Uterus (tissue), 4 donors: ENCODE measurements around the gene FMR1NB. TPM values are rescaled to one million over a fixed set of nuclear protein-coding genes. Genes with fewer than 3 reads are reported as not detected.

ENCODE experiments used
- DNase-seq, 2 donors: peaks; one replicate each; pipeline ENCODE4 v3.0.0-alpha.2; 2019 to 2020
- H3K27ac ChIP-seq, 2 donors: fragments of 200-600 bp; sonication (generic); 1 replicate in 1 of 2; 2 replicates in 1 of 2; pipeline ENCODE4 v1.5.1; 2016 to 2018
- H3K27me3 ChIP-seq, 2 donors: fragments of 200-600 bp; sonication (generic); one replicate each; pipeline ENCODE4 v1.5.1; 2018 to 2019; ENCODE audit warnings: control low read depth in 1 of 2
- H3K36me3 ChIP-seq, 2 donors: fragments of 200-600 bp; sonication (generic); one replicate each; pipeline ENCODE4 v1.5.1; 2019; ENCODE audit warnings: control low read depth in 1 of 2
- H3K4me1 ChIP-seq, 2 donors: fragments of 200-600 bp; sonication (generic); one replicate each; pipeline ENCODE4 v1.5.1; 2018 to 2019; ENCODE audit warnings: control low read depth in 1 of 2
- H3K4me3 ChIP-seq, 2 donors: fragments of 200-600 bp; sonication (generic); 1 replicate in 1 of 2; 2 replicates in 1 of 2; pipeline ENCODE4 v1.5.1; 2018 to 2019; ENCODE audit warnings: mild to moderate bottlenecking in 1 of 2
- H3K9me3 ChIP-seq, 2 donors: fragments of 200-600 bp; sonication (generic); one replicate each; pipeline ENCODE4 v1.5.1; 2019; ENCODE audit warnings: control low read depth in 1 of 2
- CTCF ChIP-seq, 4 experiments: fragments of 200-600 bp in 2 of 4; fragments of 450-650 bp in 2 of 4; sonication (generic) in 2 of 4; IDR thresholded peaks; one replicate each; pipeline ENCODE4 v1.5.1; 2016 to 2019; ENCODE audit warnings: antibody characterized with exemption in 4 of 4, mild to moderate bottlenecking in 2 of 4, moderate library complexity in 1 of 4
- POLR2A ChIP-seq, 2 donors: fragments of 450-650 bp; IDR thresholded peaks; one replicate each; pipeline ENCODE4 v1.6.1; 2016; ENCODE audit warnings: antibody characterized with exemption in 2 of 2, mild to moderate bottlenecking in 1 of 2, moderate library complexity in 1 of 2
- intact Hi-C: fragments of 100-400 bp; cut with DNase I; formaldehyde crosslinking; loops from one replicate; pipeline ENCODE4 v1.15.1; 2023; ENCODE audit warnings: low total_unique reads
- total RNA-seq, 4 donors: library from RNA; depleted of rRNA in 3 of 4; stranded (reverse); fragments of >200 nt in 3 of 4; gene quantifications; one replicate each; pipeline versions ENCODE4 v1.1.0 to v1.2.4, GENCODE V29; 2014 to 2023
- donor health status: DM: yes; HTN: yes; CAD: no.

Gene FMR1NB
- total RNA-seq, 4 donors from 2014 or later: not detected

GRCh38 chrX:147962476-147962875 lies 18.7 kb upstream of the FMR1NB start:
- no peak for DNase-seq
- H3K4me1 ChIP-seq: no peaks in the 10 kb centered on the region
- H3K27me3 ChIP-seq: no peaks in the 10 kb centered on the region
- H3K9me3 ChIP-seq: no peaks in the 10 kb centered on the region
- no peak overlapping the region for H3K27ac ChIP-seq
- TF ChIP-seq POLR2A (IDR thresholded peaks at IDR 0.05): no peak
- no peak for TF ChIP-seq CTCF (IDR thresholded peaks at IDR 0.05)
- intact Hi-C loops: no loop called here
- H3K4me3 ChIP-seq: no peak overlapping the region
- H3K36me3 ChIP-seq: no peaks in the 10 kb centered on the region

- no peak overlapping the region for H3K4me3 ChIP-seq
- no peak for DNase-seq
- no peaks in the 10 kb centered on the region for H3K9me3 ChIP-seq
- no peaks in the 10 kb centered on the region for H3K27me3 ChIP-seq
- H3K27ac ChIP-seq: no peak overlapping the region
- no peaks in the 10 kb centered on the region for H3K36me3 ChIP-seq
- no peak for TF ChIP-seq POLR2A (IDR thresholded peaks at IDR 0.05)
- no peak for TF ChIP-seq CTCF (IDR thresholded peaks at IDR 0.05)
- H3K4me1 ChIP-seq: no peaks in the 10 kb centered on the region
- intact Hi-C loops: no loop called here
Measured at GRCh38 chrX:147978931-147979330, 2.2 kb upstream of the FMR1NB start.

GRCh38 chrX:148020329-148020728 lies 39.2 kb downstream of the FMR1NB start:
- Histone ChIP-seq H3K9me3 (no peaks in the 10 kb centered on the region), H3K27ac (no peak overlapping the region), H3K27me3 (no peaks in the 10 kb centered on the region), H3K36me3 (no peaks in the 10 kb centered on the region), H3K4me1 (no peaks in the 10 kb centered on the region), H3K4me3 (no peak overlapping the region)
- TF ChIP-seq CTCF (IDR thresholded peaks at IDR 0.05) (no peak), POLR2A (IDR thresholded peaks at IDR 0.05) (no peak)
- no peak for DNase-seq
- intact Hi-C loops: no loop called here

GRCh38 chrX:148024425-148025148 lies 43.5 kb downstream of the FMR1NB start:
- H3K27me3 ChIP-seq: no peaks in the 10 kb centered on the region
- intact Hi-C loops: no loop called here
- no peak overlapping the region for H3K4me3 ChIP-seq
- DNase-seq: no peak
- H3K9me3 ChIP-seq: no peaks in the 10 kb centered on the region
- H3K4me1 ChIP-seq: no peaks in the 10 kb centered on the region
- H3K36me3 ChIP-seq: no peaks in the 10 kb centered on the region
- no peak overlapping the region for H3K27ac ChIP-seq
- no peak for TF ChIP-seq CTCF (IDR thresholded peaks at IDR 0.05)
- no peak for TF ChIP-seq POLR2A (IDR thresholded peaks at IDR 0.05)

GRCh38 chrX:148035380-148035779 lies 54.2 kb downstream of the FMR1NB start:
- intact Hi-C loops: no loop called here

More at GRCh38 chrX:148035380-148035779, 54.2 kb downstream of the FMR1NB start:
- Histone ChIP-seq H3K9me3 (no peaks in the 10 kb centered on the region), H3K27me3 (no peaks in the 10 kb centered on the region), H3K4me1 (no peaks in the 10 kb centered on the region), H3K27ac (no peak overlapping the region), H3K36me3 (no peaks in the 10 kb centered on the region), H3K4me3 (no peak overlapping the region)
- DNase-seq: no peak
- TF ChIP-seq POLR2A (IDR thresholded peaks at IDR 0.05) (no peak), CTCF (IDR thresholded peaks at IDR 0.05) (no peak)
